Measurements from ENCODE around the gene MYOZ2. TPM values are rescaled to one million over a fixed set of nuclear protein-coding genes. Genes with fewer than 3 reads are reported as not detected.

MYOZ2 gene
- total RNA-seq, 8 experiments from 2014 or later: 0.15 to 0.78 (median 0.24) TPM; not detected in 5

DNA sequence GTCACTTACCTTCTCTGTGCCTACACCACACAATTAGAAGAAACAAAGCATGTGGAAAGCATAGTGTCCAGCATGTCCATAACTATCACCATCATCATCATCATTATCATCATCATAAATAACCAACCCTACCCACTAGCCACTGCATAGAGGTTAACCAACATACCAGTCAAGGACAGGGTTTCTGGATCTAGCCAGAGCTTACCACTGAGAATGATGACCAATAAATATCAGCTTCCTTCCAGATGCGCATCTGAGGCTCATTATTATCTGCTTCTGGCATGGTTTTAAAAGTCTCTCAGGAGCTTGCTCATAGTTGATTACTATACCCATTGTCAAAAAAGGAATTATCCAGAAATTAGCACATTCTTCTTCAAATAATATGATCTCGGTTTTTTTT lies 25.5 kb upstream of the MYOZ2 start:
- H3K4me3 ChIP-seq: no peak overlapping the region
- 30 to 100% (median 91%) methylated on average over 1 to 2 of the region's 2 CpGs; no CpG with 5 or more reads in 4 of the 10 experiments for WGBS, 10 experiments
- H3K27ac ChIP-seq: no peak overlapping the region
- no peaks in the 10 kb centered on the region for H3K4me1 ChIP-seq (replicated peaks in 1 of 2)
- in situ Hi-C loops (cut with MboI; ENCODE audit: low pct_unique_long_range_greater_than_20kb in 2 of 9, low sequenced_read_pairs in 9 of 9, unreplicated experiment in 9 of 9): no loop called here
- no peak for ATAC-seq (replicated peaks in 6 of 8)

DNA sequence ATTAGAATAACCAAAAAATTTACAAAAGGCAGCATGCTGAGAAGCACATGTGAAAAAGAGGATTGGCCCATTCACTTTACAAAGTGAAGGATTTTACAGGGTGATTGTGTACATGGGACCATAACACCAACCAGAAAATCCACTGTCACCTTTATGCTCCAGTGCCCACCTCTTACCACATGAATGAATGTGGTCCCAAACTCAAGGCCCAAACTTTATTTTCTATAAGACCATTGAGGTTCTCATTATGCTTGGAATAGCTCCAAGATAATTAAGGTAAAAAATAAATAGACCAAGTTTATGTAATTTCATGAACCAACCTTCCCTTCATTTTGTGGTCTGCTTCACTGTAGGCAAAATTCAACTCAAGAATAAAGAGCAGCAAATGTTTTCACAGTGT lies 24.3 kb upstream of the MYOZ2 start:
- no peak overlapping the region for H3K27ac ChIP-seq
- H3K4me1 ChIP-seq (replicated peaks in 1 of 2): no peaks in the 10 kb centered on the region
- ATAC-seq (replicated peaks in 6 of 8): no peak
- in situ Hi-C loops (cut with MboI; ENCODE audit: low pct_unique_long_range_greater_than_20kb in 2 of 9, low sequenced_read_pairs in 9 of 9, unreplicated experiment in 9 of 9): no loop called here
- no peak overlapping the region for H3K4me3 ChIP-seq

DNA sequence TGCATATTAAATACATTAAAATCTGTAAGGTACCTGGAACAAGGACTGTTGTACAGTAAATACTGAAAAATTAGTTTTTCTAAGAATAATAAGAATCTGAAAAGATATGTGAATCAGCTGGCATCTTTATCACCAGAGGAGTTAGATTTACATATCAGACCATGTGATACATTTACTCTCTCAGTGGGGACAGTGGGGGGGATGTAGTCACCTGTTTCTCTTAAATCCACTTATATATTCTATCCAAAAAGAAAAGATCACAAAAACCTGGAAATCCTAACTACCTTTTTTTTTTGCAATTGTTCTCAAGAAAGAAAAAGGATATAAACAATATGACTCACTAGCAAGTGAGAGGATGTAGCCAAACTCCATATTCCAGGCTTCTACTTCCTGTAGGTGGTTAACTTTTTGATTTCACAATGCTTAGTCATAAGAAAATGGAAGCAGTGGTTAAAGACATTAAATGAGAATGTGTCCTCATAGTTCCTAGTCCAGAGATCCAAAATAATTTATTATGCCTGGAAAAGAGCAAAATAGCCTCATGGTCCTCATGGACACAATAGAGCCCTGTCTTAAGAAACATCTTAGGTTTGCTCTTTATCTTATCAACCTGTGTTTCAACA lies 22.5 kb upstream of the MYOZ2 start:
- no peak overlapping the region for H3K27ac ChIP-seq
- peaks cover 0 to 3% of the 10 kb centered on the region in 2 donors for H3K4me1 ChIP-seq (replicated peaks in 1 of 2)
- peak in 2 of 8 experiments; percentile 91 to 92 for ATAC-seq (replicated peaks in 6 of 8)
- in situ Hi-C loops (cut with MboI; ENCODE audit: low pct_unique_long_range_greater_than_20kb in 2 of 9, low sequenced_read_pairs in 9 of 9, unreplicated experiment in 9 of 9): no loop called here
- no peak overlapping the region for H3K4me3 ChIP-seq

DNA sequence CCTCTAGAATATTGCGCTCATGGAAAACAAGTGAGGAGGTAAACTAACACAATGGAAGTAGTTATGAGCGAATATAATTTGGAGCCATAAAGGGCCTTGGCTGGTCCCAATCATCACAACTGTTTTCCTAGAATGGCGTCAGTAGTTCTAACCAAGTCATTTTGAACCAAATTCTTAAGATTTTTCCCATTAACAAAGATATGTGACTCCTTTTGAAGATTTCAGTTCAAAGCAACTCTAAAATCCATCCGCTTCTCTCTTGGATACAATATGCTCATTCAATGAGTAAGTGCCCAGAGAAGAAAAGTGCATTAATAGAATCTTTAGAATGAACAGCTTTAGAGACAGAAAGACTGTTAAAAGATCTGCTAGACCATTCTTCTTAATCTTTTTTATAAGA lies 19.6 kb upstream of the MYOZ2 start:
- ATAC-seq (replicated peaks in 6 of 8): no peak
- Histone ChIP-seq H3K4me3 (no peak overlapping the region), H3K4me1 (replicated peaks in 1 of 2) (peaks cover 0 to 3% of the 10 kb centered on the region in 2 donors), H3K27ac (no peak overlapping the region)
- in situ Hi-C loops (cut with MboI; ENCODE audit: low pct_unique_long_range_greater_than_20kb in 2 of 9, low sequenced_read_pairs in 9 of 9, unreplicated experiment in 9 of 9): no loop called here
- WGBS, 10 experiments: 50 to 100% (median 95%) methylated on average over 1 to 4 of the region's 4 CpGs

DNA sequence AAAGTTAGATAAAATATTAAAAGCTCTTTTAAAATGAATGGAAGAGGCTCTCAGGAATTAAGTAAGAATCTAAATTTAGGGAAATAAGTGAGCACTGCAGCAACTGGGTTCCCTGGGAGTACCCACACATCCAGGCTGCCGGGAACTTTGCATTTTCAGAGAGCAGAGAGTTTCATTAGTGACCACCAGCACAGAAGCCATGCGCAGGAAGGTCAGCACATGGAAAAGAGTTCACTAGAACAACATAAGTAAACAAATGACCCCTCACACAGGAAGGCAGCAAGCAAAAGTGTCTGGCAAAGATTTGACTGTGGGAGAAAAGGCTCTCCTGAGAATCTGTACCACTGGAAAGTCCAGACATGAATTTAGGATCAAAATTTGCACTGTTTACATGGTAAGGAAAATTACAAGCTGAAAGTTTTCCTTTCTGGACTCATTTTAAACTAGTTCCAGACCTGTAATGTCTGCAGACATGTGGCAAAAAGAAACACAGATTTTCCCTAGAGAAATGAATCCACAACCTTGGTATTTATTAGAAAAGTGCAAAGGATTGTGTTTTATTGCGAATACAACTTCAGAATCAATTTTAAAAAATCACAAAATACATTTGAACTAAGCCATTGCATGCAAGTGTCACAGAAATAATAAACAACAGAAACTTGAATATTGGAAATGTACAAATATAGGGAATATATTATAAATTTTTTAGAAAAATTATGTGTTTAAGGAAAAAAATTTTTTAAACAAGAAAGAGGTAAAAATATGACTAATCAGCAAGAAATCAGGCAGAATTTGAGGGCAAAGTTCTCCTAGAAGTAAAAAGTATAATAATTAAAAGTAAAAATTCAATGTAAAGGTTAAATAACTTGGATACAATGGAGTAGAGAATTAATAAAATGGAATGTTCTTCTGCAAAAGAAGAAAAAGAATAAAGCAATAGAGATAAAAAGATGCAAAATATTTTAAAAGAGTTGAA lies 18.4 kb upstream of the MYOZ2 start:
- WGBS, 10 experiments: 9 to 100% (median 78%) methylated on average over 1 to 3 of the region's 3 CpGs
- in situ Hi-C loops (cut with MboI; ENCODE audit: low pct_unique_long_range_greater_than_20kb in 2 of 9, low sequenced_read_pairs in 9 of 9, unreplicated experiment in 9 of 9): no loop called here
- no peak for ATAC-seq (replicated peaks in 6 of 8)
- H3K4me3 ChIP-seq: no peak overlapping the region
- H3K27ac ChIP-seq: no peak overlapping the region
- peaks cover 0 to 3% of the 10 kb centered on the region in 2 donors for H3K4me1 ChIP-seq (replicated peaks in 1 of 2)

DNA sequence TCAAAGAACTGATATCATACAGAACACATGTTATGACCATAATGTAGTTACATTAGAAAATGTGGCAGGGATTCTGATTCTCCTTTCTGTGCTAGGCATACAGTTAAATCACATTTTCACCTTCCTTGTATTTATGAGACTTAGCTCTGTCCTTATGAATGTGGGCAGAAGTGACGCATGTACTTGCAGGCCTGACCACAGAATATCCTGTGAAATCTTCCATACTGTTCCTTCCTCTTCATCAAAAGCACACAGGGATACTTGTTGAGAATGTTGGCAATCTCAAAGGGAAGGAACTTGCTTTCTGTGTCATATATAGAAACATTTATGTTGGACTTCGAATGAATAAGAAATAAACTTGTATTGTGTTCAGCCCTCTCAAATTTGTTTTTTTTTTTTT lies 17.2 kb upstream of the MYOZ2 start:
- Histone ChIP-seq H3K4me1 (replicated peaks in 1 of 2) (peaks cover 0 to 3% of the 10 kb centered on the region in 2 donors), H3K27ac (no peak overlapping the region), H3K4me3 (no peak overlapping the region)
- ATAC-seq (replicated peaks in 6 of 8): no peak
- WGBS, 10 experiments: 62 to 100% (median 100%) methylated on average over 1 to 2 of the region's 2 CpGs
- in situ Hi-C loops (cut with MboI; ENCODE audit: low pct_unique_long_range_greater_than_20kb in 2 of 9, low sequenced_read_pairs in 9 of 9, unreplicated experiment in 9 of 9): no loop called here

DNA sequence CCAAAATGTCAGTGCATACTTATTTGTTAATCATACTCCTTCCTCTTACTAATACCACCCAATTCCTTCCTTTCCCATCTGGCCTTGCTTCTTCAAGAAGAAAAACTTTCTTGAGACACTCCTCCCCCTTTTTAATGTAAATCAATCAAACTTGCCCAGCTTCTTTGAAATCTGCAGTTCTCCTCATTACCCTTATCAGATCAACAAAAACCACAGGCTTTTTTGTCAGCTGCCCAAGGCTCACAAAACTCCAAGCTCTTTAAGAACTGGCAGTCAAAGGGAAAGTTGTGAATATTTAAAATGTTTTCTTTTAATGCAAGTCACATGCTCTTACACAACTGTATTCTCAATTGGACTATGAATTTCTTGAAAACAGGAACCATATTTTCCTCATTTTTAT lies 11.3 kb upstream of the MYOZ2 start:
- H3K4me1 ChIP-seq (replicated peaks in 1 of 2): no peaks in the 10 kb centered on the region
- no peak overlapping the region for H3K4me3 ChIP-seq
- in situ Hi-C loops (cut with MboI; ENCODE audit: low pct_unique_long_range_greater_than_20kb in 2 of 9, low sequenced_read_pairs in 9 of 9, unreplicated experiment in 9 of 9): no loop called here
- no peak overlapping the region for H3K27ac ChIP-seq
- peak in 2 of 8 experiments; percentile 44 to 46 for ATAC-seq (replicated peaks in 6 of 8)

DNA sequence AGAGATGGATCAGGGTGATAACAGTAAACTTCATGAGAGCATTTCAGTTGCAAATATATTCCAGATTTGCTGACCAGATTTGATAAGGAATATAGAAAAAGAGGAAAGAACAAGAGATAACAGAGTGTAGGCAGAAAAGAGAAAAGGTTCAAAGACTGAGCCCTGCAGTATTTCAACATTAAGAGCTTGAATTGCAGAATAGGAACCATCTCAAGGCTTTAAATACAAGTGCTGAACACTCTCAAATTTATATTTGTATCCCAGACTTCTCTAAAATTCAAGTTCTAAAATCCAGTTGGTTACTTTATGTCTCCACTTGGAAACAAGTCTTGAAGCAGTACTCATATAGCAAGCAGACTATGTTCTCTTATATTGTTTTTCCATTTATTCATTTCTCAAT lies 9.7 kb upstream of the MYOZ2 start:
- Histone ChIP-seq H3K4me1 (replicated peaks in 1 of 2) (no peaks in the 10 kb centered on the region), H3K4me3 (no peak overlapping the region), H3K27ac (no peak overlapping the region)
- ATAC-seq (replicated peaks in 6 of 8): no peak
- in situ Hi-C loops (cut with MboI; ENCODE audit: low pct_unique_long_range_greater_than_20kb in 2 of 9, low sequenced_read_pairs in 9 of 9, unreplicated experiment in 9 of 9): no loop called here

DNA sequence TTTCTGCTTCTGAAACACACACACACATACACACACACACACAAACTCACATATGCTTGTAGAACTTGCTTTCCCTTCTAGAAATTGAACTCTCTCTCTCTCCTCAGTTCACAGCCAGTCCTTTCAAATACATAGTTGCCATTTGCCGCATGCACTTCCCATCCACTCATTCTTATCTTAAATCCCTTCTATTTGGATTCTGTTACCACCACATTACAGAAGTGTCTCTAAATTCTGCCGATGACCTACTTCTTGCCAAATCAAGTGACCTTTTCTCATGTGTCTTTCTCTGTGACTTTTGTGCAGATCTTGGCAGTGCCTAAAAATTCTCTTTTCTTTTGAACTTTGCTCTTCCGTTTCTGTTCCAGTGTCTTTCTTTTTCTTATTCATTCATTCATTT lies 7.5 kb upstream of the MYOZ2 start:
- no peak overlapping the region for H3K27ac ChIP-seq
- H3K4me3 ChIP-seq: no peak overlapping the region
- in situ Hi-C loops (cut with MboI; ENCODE audit: low pct_unique_long_range_greater_than_20kb in 2 of 9, low sequenced_read_pairs in 9 of 9, unreplicated experiment in 9 of 9): no loop called here
- H3K4me1 ChIP-seq (replicated peaks in 1 of 2): no peaks in the 10 kb centered on the region
- ATAC-seq (replicated peaks in 6 of 8): no peak
- WGBS, 10 experiments: 0 to 75% (median 67%) methylated on average over 1 to 3 of the region's 3 CpGs

DNA sequence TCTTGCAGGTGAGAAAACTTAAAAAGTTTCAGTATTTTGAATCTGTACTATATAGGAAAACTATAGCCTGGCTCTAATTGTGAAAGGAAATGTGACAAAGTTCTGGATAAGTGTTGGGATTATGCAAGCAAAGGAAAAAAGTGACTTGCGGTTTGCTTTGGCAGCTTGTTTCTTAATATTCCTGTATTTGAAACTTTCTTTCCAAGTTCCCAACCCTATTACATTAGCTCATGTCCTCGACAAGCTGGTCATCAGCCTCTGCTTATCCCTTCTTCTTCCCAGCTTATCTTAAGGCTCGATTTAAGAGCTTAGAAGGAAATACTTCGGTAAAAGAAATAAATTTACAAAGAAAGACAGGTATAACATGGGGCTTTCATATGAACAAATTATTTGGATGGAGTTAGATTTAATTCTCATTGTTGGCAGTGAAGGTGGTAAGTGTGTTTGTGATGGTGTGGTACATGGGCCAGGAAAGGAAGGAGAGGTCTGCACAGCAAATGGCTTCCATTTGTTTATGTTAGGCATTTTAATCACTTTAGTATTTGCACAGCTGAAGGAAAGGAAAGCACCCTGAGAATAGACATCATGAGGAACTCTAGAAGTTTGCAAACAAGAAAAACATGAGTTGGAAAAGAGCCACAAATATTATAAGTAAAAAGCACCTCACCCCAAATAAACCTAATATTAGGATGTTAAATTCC lies 5.1 kb upstream of the MYOZ2 start:
- 9 to 94% (median 89%) methylated on average over 2 to 4 of the region's 4 CpGs for WGBS, 10 experiments
- H3K4me1 ChIP-seq (replicated peaks in 1 of 2): no peaks in the 10 kb centered on the region
- H3K4me3 ChIP-seq: no peak overlapping the region
- in situ Hi-C loops (cut with MboI; ENCODE audit: low pct_unique_long_range_greater_than_20kb in 2 of 9, low sequenced_read_pairs in 9 of 9, unreplicated experiment in 9 of 9): no loop called here
- peak in 2 of 8 experiments; percentile 68 to 80 for ATAC-seq (replicated peaks in 6 of 8)
- H3K27ac ChIP-seq: no peak overlapping the region

DNA sequence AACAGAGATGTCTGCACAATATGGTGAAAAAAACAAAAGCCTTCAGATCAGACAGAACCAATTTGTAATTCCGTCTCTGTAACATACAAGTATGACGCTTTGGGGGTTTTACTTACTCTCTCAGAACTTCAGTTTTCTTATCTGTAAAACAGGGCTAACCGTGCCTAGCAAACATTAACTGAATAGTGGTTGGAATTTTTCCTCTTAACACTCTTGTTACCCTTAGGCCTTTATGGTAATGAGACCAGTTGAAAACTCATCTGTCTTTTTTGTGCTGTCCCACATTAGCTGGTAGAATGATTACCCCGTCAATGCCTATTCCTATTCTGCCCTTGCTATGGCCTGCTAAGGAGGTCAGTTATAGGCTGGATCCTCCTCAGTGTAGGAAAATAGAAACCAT lies 4.5 kb upstream of the MYOZ2 start:
- Histone ChIP-seq H3K4me3 (no peak overlapping the region), H3K27ac (no peak overlapping the region), H3K4me1 (replicated peaks in 1 of 2) (no peaks in the 10 kb centered on the region)
- WGBS, 10 experiments: 37 to 94% (median 71%) methylated on average over 2 to 4 of the region's 4 CpGs; no CpG with 5 or more reads in 1 of the 10 experiments
- peak in 3 of 8 experiments; percentile 26 to 74 (median 33) for ATAC-seq (replicated peaks in 6 of 8)
- in situ Hi-C loops (cut with MboI; ENCODE audit: low pct_unique_long_range_greater_than_20kb in 2 of 9, low sequenced_read_pairs in 9 of 9, unreplicated experiment in 9 of 9): no loop called here

DNA sequence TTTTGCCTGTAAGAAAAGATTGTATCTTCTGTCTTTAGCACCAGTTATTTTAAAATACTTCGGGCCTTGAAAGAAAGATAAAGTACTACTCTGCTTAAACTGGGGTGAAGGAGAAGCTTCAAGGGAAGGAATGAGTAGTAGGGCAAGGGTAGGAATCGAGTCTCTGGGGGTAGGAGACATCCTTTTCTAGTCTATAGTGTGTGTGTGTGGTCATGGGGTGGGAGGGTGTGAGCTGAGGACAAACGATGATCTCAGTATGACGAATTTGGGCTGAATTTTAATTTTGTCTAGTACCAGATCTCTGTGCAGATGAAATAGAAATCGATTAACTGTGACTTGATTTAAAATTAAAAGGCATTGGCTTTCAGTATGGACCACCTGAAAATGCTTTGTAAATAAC lies 3.3 kb upstream of the MYOZ2 start:
- ATAC-seq (replicated peaks in 6 of 8): peak in 2 of 8 experiments; percentile 55
- Histone ChIP-seq H3K27ac (no peak overlapping the region), H3K4me3 (no peak overlapping the region), H3K4me1 (replicated peaks in 1 of 2) (no peaks in the 10 kb centered on the region)
- in situ Hi-C loops (cut with MboI; ENCODE audit: low pct_unique_long_range_greater_than_20kb in 2 of 9, low sequenced_read_pairs in 9 of 9, unreplicated experiment in 9 of 9): no loop called here
- WGBS, 10 experiments: 14 to 90% (median 60%) methylated on average over 2 to 5 of the region's 5 CpGs; no CpG with 5 or more reads in 1 of the 10 experiments

DNA sequence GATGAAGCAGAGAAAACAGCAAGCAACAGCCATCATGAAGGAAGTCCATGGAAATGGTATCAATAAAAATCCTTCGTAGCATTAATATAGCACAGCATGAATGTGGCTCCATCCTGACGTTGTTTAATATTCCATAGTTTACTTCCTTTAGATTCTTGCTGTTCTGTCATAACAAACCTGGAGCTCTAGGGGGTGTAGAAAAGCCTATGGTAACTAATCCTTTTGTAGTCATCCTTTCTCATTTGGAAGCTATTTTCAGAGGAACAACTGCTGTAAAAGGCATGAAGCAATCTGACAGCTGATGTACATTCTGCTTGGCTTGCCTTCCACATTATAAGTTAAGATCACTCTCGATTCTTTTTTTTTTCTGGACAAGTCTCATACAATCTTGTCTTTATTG lies 914 bp downstream of the MYOZ2 start:
- no peak for ATAC-seq (replicated peaks in 6 of 8)
- Histone ChIP-seq H3K27ac (no peak overlapping the region), H3K4me1 (replicated peaks in 1 of 2) (no peaks in the 10 kb centered on the region), H3K4me3 (no peak overlapping the region)
- in situ Hi-C loops (cut with MboI; ENCODE audit: low pct_unique_long_range_greater_than_20kb in 2 of 9, low sequenced_read_pairs in 9 of 9, unreplicated experiment in 9 of 9): no loop called here
- WGBS, 10 experiments: 39 to 91% (median 75%) methylated on average over 1 to 3 of the region's 3 CpGs

Measured in motor neuron (in vitro differentiated cells).